MCF 10A (cell line): ENCODE results near the gene UBE2D1. TPM values are rescaled to one million over a fixed set of nuclear protein-coding genes. Genes with fewer than 3 reads are reported as not detected.
"Not testable (repeated sequence)": the region's sequence is repeated elsewhere in the genome, so short reads cannot be mapped to it uniquely, and the experiment has no call there.

ENCODE experiments used
- BruUV-seq: library from RNA; stranded (reverse); fragments of 400-500 nt; replicated peaks from 2 replicates; lab custom pipeline; 2021; lab: Mats Ljungman, UMichigan
- CTCF ChIA-PET: fragments of 300-600 bp; sonication (Branson Sonifier 250); formaldehyde crosslinking; extraction: SDS; loops from one replicate; lab custom pipeline; 2021; ENCODE audit warnings: antibody characterized with exemption, inconsistent platforms; lab: Yijun Ruan, JAX
- POLR2A ChIA-PET: fragments of 300-600, 350-650 bp; sonication (Branson Sonifier 250); formaldehyde crosslinking; extraction: SDS; loops from one replicate; lab custom pipeline; 2020; ENCODE audit warnings: antibody characterized with exemption, inconsistent platforms; lab: Yijun Ruan, JAX
- DNase-seq: peaks from one replicate; pipeline ENCODE4 v3.0.0-alpha.2; 2018; ENCODE audit not compliant: unreplicated experiment
- H3K27ac Mint-ChIP-seq: one replicate; pipeline ENCODE4 v1.8.0; 2022; ENCODE audit warnings: mild to moderate bottlenecking, low read depth, mixed read lengths; ENCODE audit not compliant: unreplicated experiment
- H3K27me3 Mint-ChIP-seq: one replicate; pipeline ENCODE4 v1.8.0; 2022; ENCODE audit warnings: mixed read lengths; ENCODE audit not compliant: insufficient read depth, unreplicated experiment
- H3K36me3 Mint-ChIP-seq: one replicate; pipeline ENCODE4 v1.8.0; 2022; ENCODE audit warnings: mild to moderate bottlenecking, moderate library complexity, mixed read lengths; ENCODE audit not compliant: insufficient read depth, unreplicated experiment
- H3K4me1 Mint-ChIP-seq: one replicate; pipeline ENCODE4 v1.8.0; 2022; ENCODE audit warnings: mixed read lengths; ENCODE audit not compliant: insufficient read depth, unreplicated experiment
- H3K4me3 Mint-ChIP-seq: one replicate; pipeline ENCODE4 v1.8.0; 2022; ENCODE audit warnings: mild to moderate bottlenecking, moderate library complexity, mixed read lengths; ENCODE audit not compliant: unreplicated experiment
- H3K9me3 Mint-ChIP-seq: one replicate; pipeline ENCODE4 v1.8.0; 2022; ENCODE audit warnings: mixed read lengths; ENCODE audit not compliant: unreplicated experiment
- CTCF ChIP-seq: fragments of 200-600 bp; IDR thresholded peaks from one replicate; pipeline ENCODE4 v1.8.0; 2022; ENCODE audit warnings: antibody characterized with exemption, mild to moderate bottlenecking; ENCODE audit not compliant: unreplicated experiment
- intact Hi-C: fragments of 100-400 bp; cut with micrococcal nuclease; formaldehyde crosslinking; loops from 2 replicates; pipeline ENCODE4 v1.14.1; 2022
- total RNA-seq: library from RNA; stranded (reverse); gene quantifications from 2 replicates; pipeline ENCODE4 v1.2.3, GENCODE V29; 2022

The UBE2D1 gene
- total RNA-seq, 1 experiment from 2014 or later, result 12.2 TPM

- peak; percentile 79 for DNase-seq
- CTCF ChIA-PET, result interaction anchor here (0.5 to 5.2 kb wide), 62 partner anchors 9 to 1399 kb away, joined by 3 to 85 read pairs (median 4); partner anchors contain the start of gene BICC1
- TF ChIP-seq CTCF, result peak; percentile 67
- H3K27ac Mint-ChIP-seq, result no peak overlapping the region
- no peaks in the 10 kb centered on the region for H3K9me3 Mint-ChIP-seq
- peaks cover 16% of the 10 kb centered on the region for H3K4me1 Mint-ChIP-seq
- no peaks in the 10 kb centered on the region for H3K27me3 Mint-ChIP-seq
- POLR2A ChIA-PET, result interaction anchor here (0.6 to 2.0 kb wide), 13 partner anchors 12 to 433 kb away, joined by 3 to 16 read pairs (median 4); partner anchors contain the start of gene BICC1
- no peaks in the 10 kb centered on the region for H3K36me3 Mint-ChIP-seq
- no peak overlapping the region for H3K4me3 Mint-ChIP-seq
- BruUV-seq, result no TSS peak
- intact Hi-C loops, result loop anchor here (1.0 to 10.0 kb wide), 8 partner anchors 98 to 1210 kb away; partner anchors contain the start of gene BICC1
These were observed 79.7 kb downstream of the UBE2D1 start for GRCh38 chr10:58414270-58415041.

DNA sequence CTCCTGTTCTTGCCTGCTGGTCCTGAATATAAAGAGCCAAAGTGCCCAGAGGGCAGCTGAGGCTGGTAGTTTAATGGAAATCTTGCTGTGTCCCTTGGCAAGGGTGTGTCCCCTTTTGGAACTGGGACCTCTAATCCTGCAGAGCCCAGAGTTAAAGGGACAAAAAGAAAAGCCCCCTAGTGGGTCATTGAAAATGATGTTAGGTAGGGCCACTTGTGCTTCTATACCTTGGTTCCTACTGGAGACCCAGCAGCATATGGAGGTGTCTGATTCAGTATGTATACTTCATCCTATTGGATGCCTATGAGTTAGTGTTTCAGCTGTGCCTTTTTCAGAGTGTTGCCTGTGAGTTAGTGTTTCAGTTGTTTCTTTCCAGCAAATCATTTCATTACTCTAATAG, 81.0 kb downstream of the UBE2D1 start:
- ChIA-PET POLR2A (interaction anchor here (1.7 to 2.0 kb wide), 2 partner anchors 22 to 98 kb away, joined by 4 to 16 read pairs; partner anchors contain the start of gene BICC1), CTCF (interaction anchor here (0.6 to 5.2 kb wide), 23 partner anchors 7 to 765 kb away, joined by 3 to 85 read pairs (median 5); no protein-coding TSS in a partner anchor)
- intact Hi-C loops, result loop anchor here (2.0 to 10.0 kb wide), 4 partner anchors 97 to 1209 kb away; partner anchors contain the start of gene BICC1

GRCh38 chr10:58417902-58418301, 83.1 kb downstream of the UBE2D1 start:
- H3K4me3 Mint-ChIP-seq, H3K27ac Mint-ChIP-seq, H3K27me3 Mint-ChIP-seq, H3K9me3 Mint-ChIP-seq, BruUV-seq, DNase-seq, H3K4me1 Mint-ChIP-seq, POLR2A ChIA-PET, H3K36me3 Mint-ChIP-seq: not testable (repeated sequence)
- CTCF ChIA-PET, result interaction anchor here (0.7 to 1.0 kb wide), 2 partner anchors 366 to 530 kb away, joined by 3 read pairs; no protein-coding TSS in a partner anchor
- intact Hi-C loops, result loop anchor here (10.0 kb wide), 1 partner anchor 1207 kb away; no protein-coding TSS in a partner anchor

More for the DNA sequence above, 81.0 kb downstream of the UBE2D1 start:
- no peak overlapping the region for H3K4me3 Mint-ChIP-seq
- no peaks in the 10 kb centered on the region for H3K36me3 Mint-ChIP-seq
- H3K27me3 Mint-ChIP-seq, result no peaks in the 10 kb centered on the region
- no peak for TF ChIP-seq CTCF
- no TSS peak for BruUV-seq
- no peak overlapping the region for H3K27ac Mint-ChIP-seq
- H3K9me3 Mint-ChIP-seq, result no peaks in the 10 kb centered on the region
- no peak for DNase-seq
- peaks cover 16% of the 10 kb centered on the region for H3K4me1 Mint-ChIP-seq

Other genes with a start within 250 kb of the UBE2D1 start
- gene IPMK, start 67.1 kb upstream of the UBE2D1 start, total RNA-seq, result 5.2 TPM in 2 replicates
- gene CISD1, start 65.8 kb upstream of the UBE2D1 start, total RNA-seq, result 51.8 and 58.0 TPM in 2 replicates
- gene TFAM, start 50.4 kb downstream of the UBE2D1 start, total RNA-seq, result 44.4 and 62.3 TPM in 2 replicates
- 7.9 and 15.6 TPM in 2 replicates for gene BICC1, start 177.9 kb downstream of the UBE2D1 start, total RNA-seq